IMR-90 (cell line): ENCODE results near the gene CFD. TPM values are rescaled to one million over a fixed set of nuclear protein-coding genes. Genes with fewer than 3 reads are reported as not detected.

Experiments
- ATAC-seq: fragments of 200-7000 bp; cut with Tn5 transposase; 2 replicates; pipeline ENCODE4 v1.9.1; 2020; ENCODE audit warnings: low read depth, mild to moderate bottlenecking, moderate library complexity
- BruUV-seq: library from RNA; stranded (reverse); fragments of 400-500 nt; replicated peaks from 2 replicates; lab custom pipeline; 2021; lab: Mats Ljungman, UMichigan
- CTCF ChIA-PET: fragments of 300-600 bp; formaldehyde crosslinking; extraction: SDS; loops from one replicate; lab custom pipeline; 2021; ENCODE audit warnings: antibody characterized with exemption; lab: Yijun Ruan, JAX
- POLR2A ChIA-PET: fragments of 300-600 bp; sonication (Branson Sonifier 250); formaldehyde crosslinking; loops from one replicate; lab custom pipeline; 2022; ENCODE audit warnings: antibody characterized with exemption; ENCODE audit not compliant: unreplicated experiment; lab: Charles Lee
- DNase-seq: peaks from one replicate; pipeline ENCODE4 v3.0.0; 2013
- H2AFZ ChIP-seq: replicated peaks from 2 replicates; pipeline ENCODE3; 2013; ENCODE audit warnings: low read length, mild to moderate bottlenecking; ENCODE audit not compliant: poor library complexity
- H2AK5ac ChIP-seq: 2 replicates; pipeline ENCODE4 v1.6.1; 2013; ENCODE audit warnings: low read depth, low read length, inconsistent platforms
- H2AK9ac ChIP-seq: replicated peaks from 2 replicates; pipeline ENCODE3; 2013; ENCODE audit warnings: mild to moderate bottlenecking, low read depth, low read length, moderate library complexity; ENCODE audit not compliant: poor library complexity
- H2BK120ac ChIP-seq: 2 replicates; pipeline ENCODE4 v1.6.1; 2013; ENCODE audit warnings: low read depth, low read length, inconsistent platforms
- H2BK15ac ChIP-seq: 3 replicates; pipeline ENCODE4 v1.6.1; 2013; ENCODE audit warnings: low read depth, low read length, inconsistent platforms
- H2BK20ac ChIP-seq: 2 replicates; pipeline ENCODE4 v1.6.1; 2013; ENCODE audit warnings: low read depth, mild to moderate bottlenecking, inconsistent platforms, low read length, moderate library complexity
- H2BK5ac ChIP-seq: 2 replicates; pipeline ENCODE4 v1.6.1; 2013; ENCODE audit warnings: mild to moderate bottlenecking, low read depth, low read length, inconsistent platforms; ENCODE audit not compliant: poor library complexity, severe bottlenecking
- H3K14ac ChIP-seq: replicated peaks from 2 replicates; pipeline ENCODE4 v1.6.1; 2013; ENCODE audit warnings: low read depth, low read length, inconsistent platforms
- H3K18ac ChIP-seq: 2 replicates; pipeline ENCODE4 v1.6.1; 2013; ENCODE audit warnings: low read depth, low read length, control low read depth
- H3K23ac ChIP-seq: 2 replicates; pipeline ENCODE4 v1.6.1; 2013; ENCODE audit warnings: low read depth, low read length, inconsistent platforms
- H3K27ac ChIP-seq: 2 replicates; pipeline ENCODE4 v1.5.1; 2013; ENCODE audit warnings: mild to moderate bottlenecking, control low read depth, low read length; ENCODE audit not compliant: insufficient read depth
- H3K27me3 ChIP-seq: 2 replicates; pipeline ENCODE4 v1.6.1; 2013; ENCODE audit warnings: low read length; ENCODE audit not compliant: control insufficient read depth, insufficient read depth
- H3K36me3 ChIP-seq: 2 replicates; pipeline ENCODE4 v1.6.1; 2013; ENCODE audit warnings: low read length, mixed read lengths; ENCODE audit not compliant: control insufficient read depth, insufficient read depth
- H3K4ac ChIP-seq: 2 replicates; pipeline ENCODE4 v1.6.1; 2013; ENCODE audit warnings: low read depth, low read length, inconsistent platforms
- H3K4me1 ChIP-seq: 2 replicates; pipeline ENCODE4 v1.6.1; 2013; ENCODE audit warnings: low read length, mixed read lengths; ENCODE audit not compliant: control insufficient read depth, insufficient read depth
- H3K4me2 ChIP-seq: 2 replicates; pipeline ENCODE4 v1.6.1; 2013; ENCODE audit warnings: low read depth, mild to moderate bottlenecking, control low read depth, low read length, moderate library complexity
- H3K4me3 ChIP-seq: 2 replicates; pipeline ENCODE4 v1.5.1; 2013; ENCODE audit warnings: low read depth, mild to moderate bottlenecking, control low read depth, low read length, moderate library complexity; ENCODE audit not compliant: insufficient read depth
- H3K56ac ChIP-seq: 2 replicates; pipeline ENCODE4 v1.6.1; 2013; ENCODE audit warnings: low read length, inconsistent platforms; ENCODE audit not compliant: insufficient read depth; ENCODE audit errors: extremely low read depth
- H3K79me1 ChIP-seq, 2 experiments: 2 replicates each; pipeline ENCODE4 v1.6.1; 2013; ENCODE audit warnings: low read length in 2 of 2, inconsistent platforms in 1 of 2, low read depth in 1 of 2
- H3K9ac ChIP-seq: 2 replicates; pipeline ENCODE4 v1.6.1; 2013; ENCODE audit warnings: low read depth, low read length, control low read depth
- H3K9me1 ChIP-seq: 2 replicates; pipeline ENCODE4 v1.6.1; 2013; ENCODE audit warnings: low read length, inconsistent platforms; ENCODE audit not compliant: insufficient read depth
- H3K9me3 ChIP-seq: 2 replicates; pipeline ENCODE4 v1.6.1; 2013; ENCODE audit warnings: low read length; ENCODE audit not compliant: control insufficient read depth, insufficient read depth
- H4K20me1 ChIP-seq: 2 replicates; pipeline ENCODE4 v1.6.1; 2013; ENCODE audit warnings: low read length, inconsistent platforms; ENCODE audit not compliant: insufficient read depth
- H4K5ac ChIP-seq: 2 replicates; pipeline ENCODE4 v1.6.1; 2013; ENCODE audit warnings: mild to moderate bottlenecking, low read depth, low read length, control low read depth
- H4K8ac ChIP-seq, 2 experiments: 2 replicates each; pipeline ENCODE4 v1.6.1; 2013; ENCODE audit warnings: low read depth in 2 of 2, low read length in 2 of 2, control low read depth in 1 of 2, inconsistent platforms in 1 of 2
- H4K91ac ChIP-seq: 2 replicates; pipeline ENCODE4 v1.6.1; 2013; ENCODE audit warnings: low read depth, low read length, inconsistent platforms; ENCODE audit not compliant: insufficient read depth
- FOS ChIP-seq: fragments of 150-350 bp; IDR thresholded peaks from 2 replicates; pipeline ENCODE4 v1.6.1; 2016; ENCODE audit warnings: low read depth, low read length
- MXI1 ChIP-seq: IDR thresholded peaks from 2 replicates; pipeline ENCODE4 v1.6.1; 2012; ENCODE audit warnings: low read depth, mild to moderate bottlenecking, low read length, moderate library complexity, borderline replicate concordance
- RAD21 ChIP-seq: IDR thresholded peaks from 2 replicates; pipeline ENCODE4 v1.6.1; 2012; ENCODE audit warnings: low read length, improper control_type of control experiment
- RFX5 ChIP-seq: IDR thresholded peaks from 2 replicates; pipeline ENCODE4 v1.8.0; 2012; ENCODE audit warnings: low read depth, mild to moderate bottlenecking, low read length, moderate library complexity
- WGBS, 2 experiments: methylation state at CpG; one replicate each; pipeline versions ENCODE4 v1.1.5 to v1.1.7; 2013; ENCODE audit warnings: missing lambda C conversion rate in 2 of 2; ENCODE audit not compliant: insufficient read length in 1 of 2; ENCODE audit errors: extremely low coverage in 2 of 2; 5-methylcytosine and 5-hydroxymethylcytosine counted together
- dilution Hi-C: fragments of 300-500 bp; cut with HindIII; formaldehyde crosslinking; loops from one replicate; pipeline ENCODE4 v1.14.3; 2018; ENCODE audit warnings: low sequenced_read_pairs; ENCODE audit not compliant: unreplicated experiment
- in situ Hi-C: fragments of 300-500 bp; cut with MboI; formaldehyde crosslinking; loops from 3 replicates; pipeline ENCODE4 v1.14.3; 2019; ENCODE audit warnings: low sequenced_read_pairs, inconsistent platforms, mixed read lengths
- intact Hi-C: fragments of 100-400 bp; cut with micrococcal nuclease; formaldehyde crosslinking; loops from 2 replicates; pipeline ENCODE4 v1.10.0; 2022
- polyA plus RNA-seq, 3 experiments: library from polyadenylated mRNA; depleted of rRNA; stranded (reverse); fragments of >200 nt; gene quantifications; 2 replicates each; pipeline ENCODE4 v1.2.3, GENCODE V29; 2012; ENCODE audit warnings: low replicate concordance in 1 of 3
- total RNA-seq: library from RNA; depleted of rRNA; stranded (reverse); fragments of >200 nt; gene quantifications from 2 replicates; pipeline ENCODE4 v1.2.3, GENCODE V29; 2012

Gene CFD
- total and polyA plus RNA-seq, 2 of the 4 experiments (the other 2 are of a cell fraction), result 1.4 to 2.8 TPM

- Histone ChIP-seq H3K4me3 (no peak overlapping the region), H4K91ac (no peak overlapping the region), H3K36me3 (no peaks in the 10 kb centered on the region), H2AK9ac (peak overlapping the region; percentile 24), H2AFZ (no peak overlapping the region), H4K5ac (no peak overlapping the region), H2BK20ac (no peak overlapping the region), H3K4me1 (peaks cover 3% of the 10 kb centered on the region; the same call in 1 of the 2 replicates), H4K20me1 (no peaks in the 10 kb centered on the region; the same call in 1 of the 2 replicates), H3K27ac (no peak overlapping the region), H3K56ac (no peak overlapping the region), H3K9me3 (no peaks in the 10 kb centered on the region), H2BK120ac (no peak overlapping the region), H3K23ac (no peak overlapping the region), H3K14ac (no peak overlapping the region), H3K27me3 (no peaks in the 10 kb centered on the region), H3K9me1 (no peaks in the 10 kb centered on the region), H2BK15ac (no peak overlapping the region), H2BK5ac (no peak overlapping the region), H2AK5ac (0 out of 2 replicates have a peak overlapping the region, but pooled peaks have one; percentile 16), H3K4ac (no peak overlapping the region), H4K8ac (no peak overlapping the region), H3K18ac (no peak overlapping the region), H3K9ac (no peak overlapping the region), H3K4me2 (no peak overlapping the region), H3K79me1 (no peaks in the 10 kb centered on the region)
- no peak for ATAC-seq
- intact Hi-C loops (loop anchor here (10.0 kb wide), 1 partner anchor 196 kb away; the partner anchor contains the start of gene RNF126), dilution Hi-C loops (no loop called here), in situ Hi-C loops (no loop called here)
- no TSS peak for BruUV-seq
- CTCF ChIA-PET, result no interaction called here
- TF ChIP-seq FOS (no peak), RAD21 (no peak), RFX5 (no peak), MXI1 (no peak)
- no peak for DNase-seq
- 67% methylated on average over 8 of the region's 35 CpGs; no CpG with 5 or more reads in 1 of the 2 experiments for WGBS, 2 experiments
- POLR2A ChIA-PET, result interaction anchor here (0.5 kb wide), 1 partner anchor 80 kb away, joined by 3 read pairs; no protein-coding TSS in a partner anchor
Measured at GRCh38 chr19:861141-861755, 1.8 kb downstream of the CFD start.
